HEK293T (cell line): ENCODE data around the gene LMAN2.

Source experiments
- ARNT ChIP-seq: fragments of 450-650 bp; IDR thresholded peaks from 2 replicates; pipeline ENCODE4 v1.6.1; 2017; ENCODE audit warnings: mild to moderate bottlenecking
- ELF4 ChIP-seq: fragments of 450-650 bp; IDR thresholded peaks from 2 replicates; pipeline ENCODE4 v1.6.1; 2017; ENCODE audit warnings: antibody characterized with exemption
- SP1 ChIP-seq: fragments of 450-650 bp; IDR thresholded peaks from 2 replicates; pipeline ENCODE4 v1.6.1; 2017
- SUZ12 ChIP-seq: fragments of 450-650 bp; IDR thresholded peaks from 2 replicates; pipeline ENCODE4 v1.6.1; 2016; ENCODE audit warnings: mild to moderate bottlenecking
- ZNF384 ChIP-seq: fragments of 450-650 bp; IDR thresholded peaks from 2 replicates; pipeline ENCODE4 v1.6.1; 2016

DNA sequence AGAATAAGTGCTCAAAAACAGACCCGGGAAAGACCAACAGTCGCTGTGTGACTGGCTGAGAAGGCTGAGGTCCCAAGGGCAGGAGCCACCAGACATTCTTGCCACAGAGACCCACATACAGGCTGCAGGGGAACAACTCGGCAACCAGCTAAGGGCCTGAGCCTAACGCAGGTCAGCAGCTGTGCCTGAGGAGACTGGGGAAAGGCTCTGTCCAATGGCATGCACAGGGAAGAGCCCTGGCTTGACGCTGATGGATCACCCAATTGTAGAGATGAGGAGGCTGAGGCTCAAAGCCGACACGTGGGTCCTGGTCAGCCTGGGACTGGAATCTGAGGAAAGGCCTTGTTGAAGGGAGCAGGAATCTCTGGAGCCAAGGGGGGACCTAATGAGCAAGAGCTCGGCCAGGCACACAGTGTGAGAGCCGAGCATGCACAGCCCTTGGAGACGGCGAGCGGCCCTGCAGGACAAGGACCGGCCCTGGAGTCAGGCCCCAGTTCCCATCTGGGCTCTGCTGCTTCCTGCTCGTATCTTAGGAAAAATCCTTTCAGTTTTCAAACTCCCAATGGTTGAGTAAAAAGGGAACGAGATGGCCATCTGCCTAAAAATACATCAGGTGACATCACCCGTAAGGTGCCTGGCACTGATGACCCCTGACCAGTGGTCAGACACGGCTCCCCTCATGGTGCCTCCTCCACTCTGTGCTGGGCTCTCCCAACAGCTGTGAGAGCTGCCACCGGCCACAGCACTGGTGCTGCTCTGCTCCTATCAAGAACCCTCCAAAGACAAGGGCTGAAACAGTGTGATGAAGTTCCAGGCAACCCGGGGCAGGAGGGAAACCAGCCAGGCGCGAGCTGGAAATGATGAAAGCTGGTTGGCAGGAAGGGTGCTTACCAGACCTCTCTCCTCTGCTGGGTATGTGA lies 16.4 kb downstream of the LMAN2 start:
- no peak for TF ChIP-seq ZNF384
- TF ChIP-seq ARNT, result no peak
- no peak for TF ChIP-seq SUZ12
- no peak for TF ChIP-seq SP1
- TF ChIP-seq ELF4, result no peak
